Esophagus muscularis mucosa (tissue), 4 donors: ENCODE results near the gene DYNLRB2.

Experiments used
- EP300 ChIP-seq: sonication (generic); formaldehyde crosslinking; IDR thresholded peaks from one replicate; pipeline ENCODE4 v1.6.1; 2017; ENCODE audit warnings: antibody characterized with exemption
- POLR2A ChIP-seq: fragments of 450-650 bp; IDR thresholded peaks from one replicate; pipeline ENCODE4 v1.6.1; 2017; ENCODE audit warnings: antibody characterized with exemption, moderate library complexity, mild to moderate bottlenecking, low read depth
- TF ChIP-seq, protein P1 (sequence below), 3 experiments: fragments of 200-600 bp in 2 of 3; fragments of 450-650 bp in 1 of 3; sonication (generic) in 2 of 3; IDR thresholded peaks; one replicate each; pipeline ENCODE4 v1.5.1; 2017 to 2019; ENCODE audit warnings: antibody characterized with exemption in 3 of 3, mild to moderate bottlenecking in 2 of 3, moderate library complexity in 1 of 3

DNA sequence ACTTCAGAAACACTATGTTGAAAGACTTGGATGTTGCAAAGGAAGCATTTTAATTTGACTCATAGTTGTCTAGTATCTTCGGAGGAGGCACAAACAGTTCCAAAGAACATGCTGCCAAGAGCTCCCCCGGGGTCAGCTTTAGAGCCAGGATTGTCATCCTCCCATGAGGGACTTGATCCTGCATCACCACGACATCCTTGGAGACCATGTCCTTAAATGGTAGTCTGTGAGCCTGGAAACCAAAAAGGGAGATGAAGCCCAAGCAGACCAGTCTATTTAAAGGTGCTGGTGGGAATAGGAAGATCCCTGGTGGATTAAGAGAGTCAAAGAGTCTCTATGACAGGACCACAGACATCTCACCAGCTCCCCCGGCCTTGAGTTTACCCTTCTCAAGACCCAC is 33.3 kb upstream of the DYNLRB2 start:
- TF ChIP-seq, protein P1, sequence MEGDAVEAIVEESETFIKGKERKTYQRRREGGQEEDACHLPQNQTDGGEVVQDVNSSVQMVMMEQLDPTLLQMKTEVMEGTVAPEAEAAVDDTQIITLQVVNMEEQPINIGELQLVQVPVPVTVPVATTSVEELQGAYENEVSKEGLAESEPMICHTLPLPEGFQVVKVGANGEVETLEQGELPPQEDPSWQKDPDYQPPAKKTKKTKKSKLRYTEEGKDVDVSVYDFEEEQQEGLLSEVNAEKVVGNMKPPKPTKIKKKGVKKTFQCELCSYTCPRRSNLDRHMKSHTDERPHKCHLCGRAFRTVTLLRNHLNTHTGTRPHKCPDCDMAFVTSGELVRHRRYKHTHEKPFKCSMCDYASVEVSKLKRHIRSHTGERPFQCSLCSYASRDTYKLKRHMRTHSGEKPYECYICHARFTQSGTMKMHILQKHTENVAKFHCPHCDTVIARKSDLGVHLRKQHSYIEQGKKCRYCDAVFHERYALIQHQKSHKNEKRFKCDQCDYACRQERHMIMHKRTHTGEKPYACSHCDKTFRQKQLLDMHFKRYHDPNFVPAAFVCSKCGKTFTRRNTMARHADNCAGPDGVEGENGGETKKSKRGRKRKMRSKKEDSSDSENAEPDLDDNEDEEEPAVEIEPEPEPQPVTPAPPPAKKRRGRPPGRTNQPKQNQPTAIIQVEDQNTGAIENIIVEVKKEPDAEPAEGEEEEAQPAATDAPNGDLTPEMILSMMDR (IDR thresholded peaks at IDR 0.05) = no peak
- TF ChIP-seq POLR2A = no peak
- no peak for TF ChIP-seq EP300
